Measurements from ENCODE around the gene PITX1.
"Not testable (repeated sequence)": the region's sequence is repeated elsewhere in the genome, so short reads cannot be mapped to it uniquely, and the experiment has no call there.

The PITX1 gene

DNA sequence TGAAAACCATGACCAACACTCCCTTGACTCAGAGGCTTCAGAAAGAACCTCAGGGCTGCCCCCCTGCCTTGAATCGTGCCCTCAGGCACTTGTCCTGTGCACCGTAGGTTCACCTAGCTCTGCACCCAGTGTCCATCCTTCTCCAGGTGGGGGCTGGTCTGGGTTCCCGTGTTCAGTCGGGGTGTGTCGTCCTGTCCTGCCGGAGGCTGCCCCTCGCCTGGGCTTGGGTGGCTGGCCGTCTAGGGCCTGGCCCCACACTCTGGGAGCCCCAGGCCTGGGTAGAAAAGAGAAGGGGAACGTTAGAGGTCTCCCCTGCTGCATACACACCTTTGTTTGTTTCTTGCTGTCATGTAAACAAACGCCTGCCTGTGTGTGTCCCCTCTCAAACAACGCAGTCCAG lies 37.0 kb downstream of the PITX1 start:
- TF ChIP-seq, protein P1, sequence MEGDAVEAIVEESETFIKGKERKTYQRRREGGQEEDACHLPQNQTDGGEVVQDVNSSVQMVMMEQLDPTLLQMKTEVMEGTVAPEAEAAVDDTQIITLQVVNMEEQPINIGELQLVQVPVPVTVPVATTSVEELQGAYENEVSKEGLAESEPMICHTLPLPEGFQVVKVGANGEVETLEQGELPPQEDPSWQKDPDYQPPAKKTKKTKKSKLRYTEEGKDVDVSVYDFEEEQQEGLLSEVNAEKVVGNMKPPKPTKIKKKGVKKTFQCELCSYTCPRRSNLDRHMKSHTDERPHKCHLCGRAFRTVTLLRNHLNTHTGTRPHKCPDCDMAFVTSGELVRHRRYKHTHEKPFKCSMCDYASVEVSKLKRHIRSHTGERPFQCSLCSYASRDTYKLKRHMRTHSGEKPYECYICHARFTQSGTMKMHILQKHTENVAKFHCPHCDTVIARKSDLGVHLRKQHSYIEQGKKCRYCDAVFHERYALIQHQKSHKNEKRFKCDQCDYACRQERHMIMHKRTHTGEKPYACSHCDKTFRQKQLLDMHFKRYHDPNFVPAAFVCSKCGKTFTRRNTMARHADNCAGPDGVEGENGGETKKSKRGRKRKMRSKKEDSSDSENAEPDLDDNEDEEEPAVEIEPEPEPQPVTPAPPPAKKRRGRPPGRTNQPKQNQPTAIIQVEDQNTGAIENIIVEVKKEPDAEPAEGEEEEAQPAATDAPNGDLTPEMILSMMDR (IDR thresholded peaks at IDR 0.05; ENCODE audit: low read depth, low read length) = no peak
- Histone ChIP-seq H3K36me3 (no peaks in the 10 kb centered on the region), H3K27me3 (ENCODE audit: insufficient read depth, low read depth, severe bottlenecking) (no peaks in the 10 kb centered on the region), H3K4me3 (ENCODE audit: low read depth, low read length) (no peak overlapping the region), H3K27ac (no peak overlapping the region), H3K9me3 (ENCODE audit: severe bottlenecking) (peaks cover 4% of the 10 kb centered on the region)
- no peak for DNase-seq

DNA sequence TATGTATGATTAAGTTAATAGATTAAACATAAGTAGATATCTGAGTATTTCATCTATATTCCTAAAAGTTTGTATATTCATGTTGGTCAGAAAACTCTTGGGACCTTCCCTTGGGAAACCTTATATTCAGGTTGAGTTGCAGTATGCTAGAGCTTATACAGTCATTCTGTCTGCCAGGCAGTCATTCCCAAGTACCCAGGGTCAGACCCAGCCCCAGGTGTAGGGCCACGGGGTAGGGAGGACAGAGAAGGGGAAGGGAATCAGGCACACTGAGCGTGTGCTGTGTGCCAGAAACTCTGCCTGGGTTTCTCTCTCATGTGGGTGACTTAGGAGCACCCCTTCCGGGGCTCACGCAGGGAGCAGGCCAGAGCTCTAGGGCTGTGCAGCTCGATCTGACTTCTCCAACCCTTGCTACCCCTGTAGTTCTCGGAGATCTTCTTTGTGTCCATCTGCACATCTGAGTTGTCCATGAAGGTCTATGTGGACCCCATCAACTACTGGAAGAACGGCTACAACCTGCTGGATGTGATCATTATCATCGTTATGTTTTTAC lies 38.1 kb downstream of the PITX1 start:
- no peak for DNase-seq
- TF ChIP-seq, protein P1 (IDR thresholded peaks at IDR 0.05; ENCODE audit: low read depth, low read length) = no peak
- Histone ChIP-seq H3K36me3 (no peaks in the 10 kb centered on the region), H3K27ac (no peak overlapping the region), H3K4me3 (ENCODE audit: low read depth, low read length) (no peak overlapping the region), H3K9me3 (ENCODE audit: severe bottlenecking) (peaks cover 4% of the 10 kb centered on the region), H3K27me3 (ENCODE audit: insufficient read depth, low read depth, severe bottlenecking) (no peaks in the 10 kb centered on the region)

GRCh38 chr5:134994560-134995156 lies 39.4 kb downstream of the PITX1 start:
- TF ChIP-seq, protein P1 (IDR thresholded peaks at IDR 0.05; ENCODE audit: low read depth, low read length) = no peak
- Histone ChIP-seq H3K9me3 (ENCODE audit: severe bottlenecking) (peaks cover 4% of the 10 kb centered on the region), H3K27me3 (ENCODE audit: insufficient read depth, low read depth, severe bottlenecking) (no peaks in the 10 kb centered on the region), H3K27ac (no peak overlapping the region), H3K4me3 (ENCODE audit: low read depth, low read length) (no peak overlapping the region), H3K36me3 (no peaks in the 10 kb centered on the region)
- DNase-seq = no peak

- H3K27me3 ChIP-seq (ENCODE audit: insufficient read depth, low read depth, severe bottlenecking) = no peaks in the 10 kb centered on the region
- TF ChIP-seq, protein P1 (IDR thresholded peaks at IDR 0.05; ENCODE audit: low read depth, low read length) = no peak
- no peak for DNase-seq
- H3K9me3 ChIP-seq (ENCODE audit: severe bottlenecking) = no peaks in the 10 kb centered on the region
- H3K27ac ChIP-seq = no peak overlapping the region
- H3K36me3 ChIP-seq = no peaks in the 10 kb centered on the region
- no peak overlapping the region for H3K4me3 ChIP-seq (ENCODE audit: low read depth, low read length)
Measured at GRCh38 chr5:134993161-134993560, 40.9 kb downstream of the PITX1 start.

DNA sequence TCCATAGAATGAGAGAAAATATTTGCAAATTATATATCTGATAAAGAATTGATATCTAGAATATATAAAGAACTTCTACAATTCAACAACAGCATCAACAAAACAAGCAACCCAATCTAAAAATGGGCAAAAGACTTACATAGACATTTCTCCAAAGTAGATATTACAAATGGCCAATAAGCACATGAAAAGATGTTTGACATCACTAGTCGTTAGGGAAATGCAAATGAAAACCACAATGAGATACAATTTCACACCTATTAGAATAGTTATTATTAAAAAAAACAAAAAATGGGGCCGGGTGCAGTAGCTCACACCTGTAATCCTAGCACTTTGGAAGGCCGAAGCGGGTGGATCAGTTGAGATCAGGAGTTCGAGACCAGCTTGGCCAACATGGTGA lies 41.9 kb downstream of the PITX1 start:
- Histone ChIP-seq H3K4me3 (ENCODE audit: low read depth, low read length) (no peak overlapping the region), H3K36me3 (no peaks in the 10 kb centered on the region), H3K9me3 (ENCODE audit: severe bottlenecking) (no peaks in the 10 kb centered on the region), H3K27ac (no peak overlapping the region), H3K27me3 (ENCODE audit: insufficient read depth, low read depth, severe bottlenecking) (no peaks in the 10 kb centered on the region)
- no peak for DNase-seq
- TF ChIP-seq, protein P1 (IDR thresholded peaks at IDR 0.05; ENCODE audit: low read depth, low read length) = no peak

DNA sequence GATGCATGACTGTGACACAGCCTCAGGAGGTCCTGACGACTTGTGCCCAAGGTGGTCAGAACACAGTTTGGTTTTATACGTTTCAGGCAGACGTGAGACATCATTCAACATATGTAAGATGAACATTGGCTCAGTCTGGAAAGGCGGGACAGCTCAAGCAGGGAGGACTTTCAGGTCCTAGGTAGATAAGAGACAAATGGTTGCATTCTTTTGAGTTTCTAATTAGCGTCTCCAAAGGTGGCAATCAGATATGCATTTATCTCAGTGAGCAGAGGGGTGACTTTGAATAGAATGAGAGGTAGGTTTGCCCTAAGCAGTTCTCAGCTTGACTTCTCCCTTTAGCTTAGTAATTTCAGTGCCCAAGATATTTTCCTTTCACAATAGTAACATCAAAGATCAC lies 43.8 kb downstream of the PITX1 start:
- not testable (repeated sequence) for H3K9me3 ChIP-seq (ENCODE audit: severe bottlenecking); H3K36me3 ChIP-seq; H3K4me3 ChIP-seq (ENCODE audit: low read depth, low read length); H3K27ac ChIP-seq; H3K27me3 ChIP-seq (ENCODE audit: insufficient read depth, low read depth, severe bottlenecking); DNase-seq

All from WERI-Rb-1 (cell line).